GM18520 (cell line): ENCODE data around the gene COPS8.

Source experiments
- ATAC-seq: cut with Tn5 transposase; IDR thresholded peaks from one replicate; pipeline ENCODE4 v1.9.1; 2021; ENCODE audit not compliant: unreplicated experiment

COPS8 gene

GRCh38 chr2:237097911-237098702, 12.4 kb downstream of the COPS8 start:
- no peak for ATAC-seq

GRCh38 chr2:237099804-237100203, 14.1 kb downstream of the COPS8 start:
- ATAC-seq, result no peak

- ATAC-seq, result no peak
Measured at GRCh38 chr2:237101118-237101979, 15.7 kb downstream of the COPS8 start.

GRCh38 chr2:237102428-237102827, 16.7 kb downstream of the COPS8 start:
- no peak for ATAC-seq

- no peak for ATAC-seq
Measured at GRCh38 chr2:237109421-237109934, 23.8 kb downstream of the COPS8 start.

GRCh38 chr2:237113026-237113795, 27.5 kb downstream of the COPS8 start:
- no peak for ATAC-seq

GRCh38 chr2:237115870-237116269, 30.2 kb downstream of the COPS8 start:
- ATAC-seq, result no peak

- ATAC-seq, result no peak
Measured at GRCh38 chr2:237116431-237116830, 30.7 kb downstream of the COPS8 start.

GRCh38 chr2:237118025-237118424, 32.3 kb downstream of the COPS8 start:
- ATAC-seq, result no peak

- ATAC-seq, result no peak
Measured at GRCh38 chr2:237118561-237119155, 33.0 kb downstream of the COPS8 start.

GRCh38 chr2:237120916-237121315, 35.2 kb downstream of the COPS8 start:
- ATAC-seq, result no peak

GRCh38 chr2:237121321-237121720, 35.6 kb downstream of the COPS8 start:
- ATAC-seq, result no peak

- ATAC-seq, result no peak
Measured at GRCh38 chr2:237122214-237122666, 36.6 kb downstream of the COPS8 start.

GRCh38 chr2:237124820-237125219, 39.1 kb downstream of the COPS8 start:
- no peak for ATAC-seq

- ATAC-seq, result no peak
Measured at GRCh38 chr2:237125967-237126366, 40.3 kb downstream of the COPS8 start.

GRCh38 chr2:237126519-237127174, 41.0 kb downstream of the COPS8 start:
- no peak for ATAC-seq

GRCh38 chr2:237128026-237128703, 42.5 kb downstream of the COPS8 start:
- ATAC-seq, result no peak

- no peak for ATAC-seq
Measured at GRCh38 chr2:237128845-237129592, 43.3 kb downstream of the COPS8 start.
